Stimulated activated CD4-positive, alpha-beta T cell treated with anti-CD3 and anti-CD28 coated beads, Interleukin-1b, Interleukin-23, amount 100 ng/mL, for 4 hours (primary cell): Measurements from ENCODE around the gene ZNF423.

Experiments
- DNase-seq, 2 donors: peaks; one replicate each; pipeline ENCODE4 v3.0.0-alpha.2; 2020; ENCODE audit warnings: low read depth in 2 of 2

ZNF423 gene

DNA sequence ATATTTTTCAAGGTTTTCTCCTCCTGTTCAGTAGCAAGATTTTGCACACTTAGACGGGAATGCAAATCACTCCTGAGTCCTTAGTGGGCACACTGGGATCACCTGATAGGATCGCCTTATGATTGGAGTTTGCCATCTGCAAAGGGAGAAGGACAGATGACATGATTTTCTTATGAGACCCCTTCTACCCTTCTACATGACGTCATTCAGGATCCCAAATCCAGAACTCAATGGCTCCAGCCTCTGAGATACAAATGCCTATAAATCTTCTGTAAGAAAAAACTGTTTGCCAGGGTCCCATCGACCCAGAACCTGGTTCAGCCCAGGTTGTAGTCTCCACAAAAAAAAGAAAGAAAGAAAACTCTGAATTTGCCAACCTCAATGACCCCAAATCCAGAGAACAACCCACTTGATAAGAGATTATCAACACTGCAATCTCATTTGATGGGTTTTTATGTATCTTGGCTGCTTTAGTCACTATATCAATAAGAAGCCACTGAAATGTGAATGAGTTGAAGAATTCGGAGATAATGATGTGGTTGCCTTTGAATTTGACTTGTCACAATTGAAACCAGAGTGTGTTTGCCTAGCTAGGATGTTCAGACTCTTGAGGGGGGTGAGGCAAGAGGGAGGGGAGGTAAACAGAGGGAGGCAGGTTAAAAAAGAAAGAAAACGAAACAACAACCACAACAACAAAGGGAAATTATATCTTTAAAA lies 6.7 kb downstream of the ZNF423 start:
- DNase-seq: no peak

DNA sequence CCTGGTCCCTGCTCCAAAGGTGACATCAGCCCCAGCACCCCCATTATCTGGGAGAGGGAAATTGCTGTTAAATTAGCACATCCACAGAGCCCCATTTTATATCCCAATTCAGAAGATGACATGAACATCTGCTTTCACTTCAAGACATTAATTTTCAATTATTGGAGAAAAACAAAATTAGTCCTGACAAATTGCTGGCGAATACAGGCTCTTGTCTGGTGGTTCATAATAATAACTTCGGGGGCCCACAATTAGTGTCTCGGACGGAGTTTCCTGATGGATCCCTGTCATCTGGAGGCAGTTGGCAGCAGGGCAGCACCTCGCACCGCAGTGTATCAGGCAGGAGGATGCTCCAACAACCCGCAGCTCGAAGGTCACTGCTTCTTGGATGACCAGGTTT lies 7.4 kb downstream of the ZNF423 start:
- no peak for DNase-seq

DNA sequence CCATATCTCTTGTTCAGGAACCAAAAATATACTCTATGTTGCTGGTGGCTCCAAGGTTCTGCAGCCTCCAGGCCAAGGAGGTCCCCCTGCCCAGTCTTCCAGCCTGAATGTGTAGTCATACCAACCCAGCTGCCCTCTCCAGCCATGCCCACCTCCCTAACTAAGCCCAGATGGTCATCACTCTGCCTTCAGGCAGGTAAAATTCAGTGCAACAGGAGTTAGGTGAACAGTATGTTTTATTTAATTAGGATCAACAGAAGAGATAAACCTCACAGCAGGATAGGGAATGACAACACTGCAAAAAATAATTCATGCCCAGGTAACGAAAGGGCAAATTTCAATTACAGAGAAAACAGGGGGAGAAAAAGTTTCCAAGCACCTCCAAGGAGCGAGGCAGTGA lies 9.1 kb downstream of the ZNF423 start:
- no peak for DNase-seq

GRCh38 chr16:49844359-49844758 lies 11.6 kb downstream of the ZNF423 start:
- no peak for DNase-seq

DNA sequence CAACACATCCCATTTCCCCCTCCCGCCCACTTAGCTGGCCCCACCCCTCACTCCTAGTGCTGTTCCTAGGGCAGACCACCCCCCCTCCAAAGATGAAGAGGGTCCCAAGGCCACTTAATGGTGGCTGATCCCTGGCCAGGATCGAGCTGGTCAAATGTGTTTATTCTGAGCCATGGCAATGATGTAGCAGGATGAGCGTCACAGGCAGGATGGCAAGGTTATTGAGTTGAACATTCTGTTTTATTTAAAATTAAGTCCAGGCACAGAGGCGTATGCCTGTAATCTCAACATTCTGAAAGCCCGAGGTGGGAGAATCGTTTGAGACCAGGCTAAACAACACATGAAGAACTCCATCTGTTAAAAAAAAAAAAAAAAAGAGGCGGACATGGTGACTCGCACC lies 12.2 kb downstream of the ZNF423 start:
- no peak for DNase-seq

DNA sequence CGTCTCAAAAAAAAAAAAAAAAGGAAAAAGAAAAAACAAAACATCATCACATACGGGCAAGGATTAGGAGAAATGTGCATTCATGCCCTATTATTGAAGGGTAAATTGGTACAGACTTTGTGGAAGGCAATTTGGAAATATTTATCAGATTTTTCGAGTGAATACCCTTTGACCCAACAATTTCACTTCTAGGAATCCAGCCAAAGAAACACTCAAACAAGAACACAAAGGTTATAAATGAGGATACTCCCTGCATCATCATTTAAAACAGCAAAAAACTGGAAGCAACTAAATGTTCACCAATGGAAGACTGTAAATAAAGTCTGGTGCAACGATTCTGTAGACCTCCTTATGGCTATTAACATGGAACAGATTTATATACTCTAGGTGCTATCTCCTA lies 12.9 kb downstream of the ZNF423 start:
- DNase-seq: no peak

GRCh38 chr16:49839017-49839825 lies 16.7 kb downstream of the ZNF423 start:
- DNase-seq: no peak

DNA sequence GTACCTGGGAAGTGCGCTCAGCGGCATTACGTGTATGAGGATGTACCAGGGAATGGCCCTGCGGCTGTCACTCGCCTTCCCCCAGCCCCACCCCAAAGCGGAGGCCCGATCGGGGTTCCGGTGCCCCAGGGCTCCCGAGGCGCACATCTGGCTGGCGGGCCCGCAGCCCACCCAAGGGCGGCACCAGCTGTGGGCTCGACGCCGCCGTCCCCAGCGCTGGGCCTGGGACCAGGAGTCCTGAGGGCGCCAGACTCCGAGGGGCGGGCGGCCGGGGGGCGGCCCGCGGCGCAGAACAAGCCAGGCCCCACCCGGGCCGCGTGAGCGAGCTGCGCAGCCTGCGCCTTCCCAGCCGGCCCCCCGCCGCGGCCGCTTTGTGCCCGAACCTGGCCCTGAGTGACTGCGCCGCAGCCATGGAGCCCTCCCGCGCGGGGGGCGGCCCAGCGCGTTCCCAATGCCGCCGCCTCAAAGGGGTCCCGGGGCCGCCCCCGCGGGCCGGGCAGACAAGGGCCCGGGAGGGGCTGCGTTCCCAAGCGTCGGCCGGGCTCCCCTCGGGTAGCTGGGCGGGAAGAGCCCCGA lies 17.4 kb downstream of the ZNF423 start:
- no peak for DNase-seq

- no peak for DNase-seq
Measured at GRCh38 chr16:49837688-49838410, 18.1 kb downstream of the ZNF423 start.

- DNase-seq: no peak
Measured at GRCh38 chr16:49836668-49837067, 19.2 kb downstream of the ZNF423 start.

DNA sequence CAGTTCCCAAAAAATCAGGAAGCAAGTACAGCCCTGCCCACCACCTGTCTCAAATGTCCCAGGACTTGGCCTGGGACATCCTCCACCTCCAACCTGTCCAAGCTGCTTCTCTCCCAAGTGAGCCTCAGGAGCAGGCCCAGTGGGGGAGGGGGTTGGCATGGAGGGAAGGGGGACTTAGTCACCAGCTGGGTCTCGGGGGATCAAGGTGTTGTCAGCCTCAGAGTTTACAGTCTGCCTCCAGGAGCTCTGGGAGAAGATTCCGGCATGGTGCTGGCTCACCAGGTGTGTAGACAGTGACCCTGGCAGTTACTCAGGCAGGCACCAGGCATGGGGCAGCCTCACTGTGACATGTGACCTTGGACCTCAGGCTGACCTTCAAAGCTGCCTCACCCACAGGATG lies 19.7 kb downstream of the ZNF423 start:
- no peak for DNase-seq

- no peak for DNase-seq
Measured at GRCh38 chr16:49835161-49835777, 20.6 kb downstream of the ZNF423 start.

DNA sequence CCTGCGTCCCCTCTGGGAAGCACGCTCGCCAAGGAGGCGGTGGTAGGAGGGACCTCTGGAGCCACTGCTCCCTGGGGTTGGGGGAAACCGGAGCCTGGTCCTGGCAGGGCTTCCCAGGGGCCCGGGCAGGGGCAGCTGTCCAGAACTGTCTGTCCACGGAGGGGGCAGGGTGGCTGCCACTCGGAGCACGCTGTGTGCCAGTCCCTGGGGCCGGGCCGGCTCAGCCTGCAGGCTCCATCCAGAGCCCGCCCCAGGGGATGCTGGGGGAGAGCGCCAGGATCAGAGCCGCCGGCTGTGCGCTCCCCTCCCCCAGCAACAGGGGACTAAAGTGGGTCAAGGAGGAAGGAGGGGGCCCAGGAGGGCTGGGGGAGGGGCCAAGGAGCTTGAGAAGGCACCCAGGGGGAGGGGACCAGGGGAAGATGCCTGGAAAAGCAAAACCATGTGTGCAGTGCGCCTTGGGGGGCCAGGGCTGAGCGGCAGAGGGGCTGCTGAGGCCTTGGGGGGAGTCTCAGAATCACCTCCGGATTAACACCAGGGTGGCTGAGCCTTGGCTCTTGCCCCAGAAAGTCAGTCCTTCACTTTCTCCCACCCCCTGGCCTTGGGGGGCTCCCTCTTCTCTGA lies 21.3 kb downstream of the ZNF423 start:
- no peak for DNase-seq

- no peak for DNase-seq
Measured at GRCh38 chr16:49833796-49834530, 21.9 kb downstream of the ZNF423 start.

DNA sequence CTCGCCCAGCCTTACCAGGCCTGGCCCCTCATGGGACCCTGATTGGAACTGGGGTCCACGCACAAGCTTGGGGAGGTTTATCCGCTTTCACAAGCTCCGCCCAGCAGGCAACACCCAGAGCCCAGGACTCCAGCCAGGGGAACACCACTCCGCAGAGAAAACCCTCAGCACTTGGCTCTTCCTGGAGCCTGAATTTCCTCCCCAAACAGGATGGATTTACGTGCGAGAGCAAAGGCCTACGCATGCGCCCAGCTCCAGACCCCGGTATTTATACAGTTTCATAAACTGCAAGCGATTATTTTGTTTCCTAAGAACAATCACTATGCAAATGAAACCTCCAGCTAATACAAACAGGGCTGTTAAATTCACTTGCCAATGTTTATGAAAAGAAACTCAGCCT lies 22.8 kb downstream of the ZNF423 start:
- no peak for DNase-seq

DNA sequence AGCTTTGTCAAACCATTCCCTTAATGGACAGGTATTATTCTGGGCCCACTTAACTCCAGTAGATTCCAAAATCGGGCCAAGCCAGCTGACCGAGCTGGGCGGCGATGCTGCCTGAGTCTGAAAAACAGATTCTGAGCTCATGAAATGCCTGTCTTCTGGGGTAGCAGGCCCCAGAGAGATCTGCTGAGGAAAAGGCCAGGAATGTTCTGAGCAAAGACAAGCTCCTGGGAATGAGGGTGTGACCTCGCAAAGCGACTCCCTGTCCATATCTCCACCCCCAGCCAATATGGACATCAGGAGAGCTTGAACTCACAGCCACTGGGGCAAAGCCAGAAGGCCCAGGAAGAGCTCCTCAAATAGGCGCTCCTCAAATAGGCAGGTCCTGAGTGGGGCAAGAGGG lies 23.7 kb downstream of the ZNF423 start:
- DNase-seq: no peak

GRCh38 chr16:49830873-49831272 lies 25.0 kb downstream of the ZNF423 start:
- no peak for DNase-seq

GRCh38 chr16:49828533-49829267 lies 27.2 kb downstream of the ZNF423 start:
- DNase-seq: no peak

- no peak for DNase-seq
Measured at GRCh38 chr16:49827805-49828438, 28.0 kb downstream of the ZNF423 start.

- no peak for DNase-seq
Measured at GRCh38 chr16:49826515-49826914, 29.4 kb downstream of the ZNF423 start.
